Karpas-422 (cell line): ENCODE results near the gene NPIPB2. TPM values are rescaled to one million over a fixed set of nuclear protein-coding genes. Genes with fewer than 3 reads are reported as not detected.
"Not testable (repeated sequence)": the region's sequence is repeated elsewhere in the genome, so short reads cannot be mapped to it uniquely, and the experiment has no call there.

ENCODE experiments used
- DNase-seq: peaks from one replicate; pipeline ENCODE4 v3.0.0-alpha.2; 2015
- H2AFZ ChIP-seq: fragments of 200-600 bp; sonication (generic); 2 replicates; pipeline ENCODE4 v1.6.1; 2014; ENCODE audit warnings: antibody characterized with exemption, low read length, mixed read lengths
- H3K27ac ChIP-seq: fragments of 200-600 bp; sonication (generic); 2 replicates; pipeline ENCODE4 v1.5.1; 2014; ENCODE audit warnings: mild to moderate bottlenecking, low read length, moderate library complexity
- H3K27me3 ChIP-seq: fragments of 200-600 bp; sonication (generic); 2 replicates; pipeline ENCODE4 v1.6.1; 2014; ENCODE audit warnings: low read length, mixed read lengths
- H3K36me3 ChIP-seq: fragments of 200-600 bp; sonication (generic); 2 replicates; pipeline ENCODE4 v1.6.1; 2014; ENCODE audit warnings: low read length, mixed read lengths; ENCODE audit not compliant: insufficient read depth
- H3K4me1 ChIP-seq: fragments of 200-600 bp; sonication (generic); 2 replicates; pipeline ENCODE4 v1.6.1; 2014; ENCODE audit warnings: mild to moderate bottlenecking, low read length, mixed read lengths
- H3K4me2 ChIP-seq: fragments of 200-600 bp; sonication (generic); 2 replicates; pipeline ENCODE4 v1.6.1; 2014; ENCODE audit warnings: low read length, low read depth, mild to moderate bottlenecking; ENCODE audit not compliant: poor library complexity, severe bottlenecking
- H3K4me3 ChIP-seq: fragments of 200-600 bp; sonication (generic); 2 replicates; pipeline ENCODE4 v1.5.1; 2014; ENCODE audit warnings: mild to moderate bottlenecking, antibody characterized with exemption, low read length, mixed read lengths
- H3K79me2 ChIP-seq: fragments of 200-600 bp; sonication (generic); 2 replicates; pipeline ENCODE4 v1.6.1; 2014; ENCODE audit warnings: mild to moderate bottlenecking, low read length, mixed read lengths
- H3K9ac ChIP-seq: fragments of 200-600 bp; sonication (generic); 2 replicates; pipeline ENCODE4 v1.6.0; 2014; ENCODE audit warnings: low read length
- H3K9me2 ChIP-seq: fragments of 200-600 bp; sonication (generic), shearing (Covaris generic); replicated peaks from 2 replicates; pipeline ENCODE4 v1.6.0; 2014; ENCODE audit warnings: mild to moderate bottlenecking, low read length, moderate library complexity; ENCODE audit not compliant: insufficient read depth
- H3K9me3 ChIP-seq: fragments of 300-700, 200-600 bp; sonication (generic); 2 replicates; pipeline ENCODE4 v1.6.1; 2014; ENCODE audit warnings: low read length, mixed read lengths
- H4K20me1 ChIP-seq: fragments of 200-600 bp; sonication (generic); 2 replicates; pipeline ENCODE4 v1.6.1; 2014; ENCODE audit warnings: mild to moderate bottlenecking, antibody characterized with exemption, low read length, low read depth; ENCODE audit not compliant: insufficient read depth
- total RNA-seq: library from RNA; depleted of rRNA; stranded (reverse); fragments of >200 nt; shearing (Covaris generic); gene quantifications from 2 replicates; pipeline ENCODE4 v1.2.3, GENCODE V29; 2014; ENCODE audit warnings: low replicate concordance

Gene NPIPB2
- total RNA-seq, 1 experiment from 2014 or later, result 17.6 TPM

DNA sequence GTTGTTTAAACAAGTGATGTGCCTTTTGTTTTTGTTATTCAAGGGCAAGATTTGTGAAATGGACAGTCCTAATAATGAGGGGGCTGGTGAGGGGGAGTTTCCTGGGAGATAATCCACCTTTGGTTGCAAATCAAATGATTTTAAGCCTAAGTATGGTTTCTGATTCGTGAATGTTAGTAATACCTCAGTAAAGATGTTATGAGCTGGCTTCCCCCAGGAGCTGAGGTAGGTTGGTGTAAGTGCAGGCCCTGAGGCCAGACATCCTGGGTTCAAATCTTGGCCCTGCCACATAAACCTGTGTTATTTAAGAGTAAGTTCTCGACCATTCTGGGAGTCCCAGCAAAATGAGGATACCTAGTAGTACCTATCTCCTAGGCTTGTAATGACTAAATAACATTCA, 36.2 kb upstream of the NPIPB2 start:
- peaks cover 57% of the 10 kb centered on the region for H3K79me2 ChIP-seq
- peaks cover 53% of the 10 kb centered on the region for H3K4me1 ChIP-seq
- no peaks in the 10 kb centered on the region for H3K9me3 ChIP-seq
- peak overlapping the region; percentile 99 for H3K4me3 ChIP-seq
- peaks cover 2% of the 10 kb centered on the region; the same call in 1 of the 2 replicates for H3K36me3 ChIP-seq
- H3K27ac ChIP-seq, result peak overlapping the region; percentile 1; the same call in 1 of the 2 replicates
- H4K20me1 ChIP-seq, result no peaks in the 10 kb centered on the region
- DNase-seq, result peak; percentile 60
- H3K27me3 ChIP-seq, result no peaks in the 10 kb centered on the region
- peak overlapping the region; percentile 92 for H3K4me2 ChIP-seq
- H3K9ac ChIP-seq, result peak overlapping the region; percentile 88
- H3K9me2 ChIP-seq, result no peaks in the 10 kb centered on the region
- H2AFZ ChIP-seq, result no peak overlapping the region

DNA sequence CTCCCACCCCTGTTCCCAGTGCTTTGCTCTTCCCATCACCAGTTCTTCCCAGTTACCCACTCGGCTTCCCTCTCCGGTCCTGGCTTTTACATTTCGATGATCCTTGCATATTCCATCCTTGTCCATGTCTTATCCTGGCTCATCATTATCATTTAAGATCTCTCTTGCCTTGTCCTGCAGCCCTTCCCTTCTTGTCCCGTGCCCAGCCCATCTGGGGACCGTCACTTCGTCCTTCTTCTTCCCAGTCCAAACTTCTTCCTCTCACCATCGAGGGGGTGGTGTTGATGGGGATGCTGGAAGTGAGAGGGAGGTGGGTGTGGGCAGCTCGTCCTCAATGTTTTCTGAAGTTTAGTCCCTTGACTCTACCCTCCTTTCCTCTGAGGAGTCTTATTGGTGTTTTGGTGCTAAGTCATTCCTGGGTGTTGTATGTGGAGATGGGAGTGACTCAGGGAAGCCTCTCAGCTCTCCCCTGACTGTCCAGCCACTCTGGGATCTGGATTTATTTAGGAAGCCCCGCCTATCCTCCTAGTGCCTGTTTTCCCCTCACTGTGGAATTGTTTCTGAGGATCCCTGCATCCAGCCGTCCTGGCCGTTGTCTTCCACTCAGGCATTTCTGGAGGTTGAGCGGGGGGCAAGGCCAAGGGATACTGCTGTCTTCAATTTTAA, 35.7 kb upstream of the NPIPB2 start:
- no peaks in the 10 kb centered on the region for H4K20me1 ChIP-seq
- H3K27me3 ChIP-seq, result no peaks in the 10 kb centered on the region
- H3K79me2 ChIP-seq, result peaks cover 57% of the 10 kb centered on the region
- no peak overlapping the region for H2AFZ ChIP-seq
- no peak for DNase-seq
- peak overlapping the region; percentile 11; the same call in 1 of the 2 replicates for H3K27ac ChIP-seq
- peaks cover 53% of the 10 kb centered on the region for H3K4me1 ChIP-seq
- H3K4me2 ChIP-seq, result peak overlapping the region; percentile 92
- H3K4me3 ChIP-seq, result peak overlapping the region; percentile 99
- H3K36me3 ChIP-seq, result peaks cover 2% of the 10 kb centered on the region; the same call in 1 of the 2 replicates
- no peaks in the 10 kb centered on the region for H3K9me2 ChIP-seq
- H3K9me3 ChIP-seq, result no peaks in the 10 kb centered on the region
- H3K9ac ChIP-seq, result peak overlapping the region; percentile 88

DNA sequence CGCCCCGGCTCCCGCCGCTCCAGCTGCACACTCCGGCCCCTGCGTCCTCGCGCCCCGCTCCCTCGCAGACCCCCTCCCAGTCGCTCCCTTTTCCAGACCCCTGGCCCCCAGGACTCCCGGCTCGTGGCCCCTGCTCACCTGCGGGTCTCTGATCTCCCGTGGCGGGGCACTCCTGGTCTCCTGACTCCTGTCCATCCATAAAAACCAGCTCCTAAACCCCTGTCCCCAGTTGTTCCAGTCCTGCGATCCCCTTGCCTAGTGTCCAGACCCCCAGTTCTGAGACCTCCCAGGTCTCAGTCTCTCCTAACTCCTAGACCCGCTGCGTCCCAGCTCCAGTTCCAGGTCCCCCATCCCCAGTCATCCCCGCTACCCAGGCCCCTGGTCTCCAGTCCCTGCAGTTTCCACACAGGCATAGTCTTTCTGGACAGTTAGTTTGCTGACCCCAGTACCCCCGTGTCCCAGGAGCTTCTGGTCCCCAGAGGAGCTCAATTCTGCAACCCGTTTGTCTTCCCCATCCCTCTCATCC, 35.1 kb upstream of the NPIPB2 start:
- peak overlapping the region; percentile 88 for H3K9ac ChIP-seq
- peak overlapping the region; percentile 92 for H3K4me2 ChIP-seq
- no peak for DNase-seq
- H3K4me1 ChIP-seq, result peaks cover 51% of the 10 kb centered on the region
- no peaks in the 10 kb centered on the region for H4K20me1 ChIP-seq
- H3K4me3 ChIP-seq, result peak overlapping the region; percentile 99
- peak overlapping the region; percentile 11; the same call in 1 of the 2 replicates for H3K27ac ChIP-seq
- H3K27me3 ChIP-seq, result no peaks in the 10 kb centered on the region
- no peaks in the 10 kb centered on the region for H3K9me2 ChIP-seq
- H3K36me3 ChIP-seq, result peaks cover 2% of the 10 kb centered on the region; the same call in 1 of the 2 replicates
- H3K9me3 ChIP-seq, result no peaks in the 10 kb centered on the region
- H2AFZ ChIP-seq, result no peak overlapping the region
- H3K79me2 ChIP-seq, result peaks cover 54% of the 10 kb centered on the region

DNA sequence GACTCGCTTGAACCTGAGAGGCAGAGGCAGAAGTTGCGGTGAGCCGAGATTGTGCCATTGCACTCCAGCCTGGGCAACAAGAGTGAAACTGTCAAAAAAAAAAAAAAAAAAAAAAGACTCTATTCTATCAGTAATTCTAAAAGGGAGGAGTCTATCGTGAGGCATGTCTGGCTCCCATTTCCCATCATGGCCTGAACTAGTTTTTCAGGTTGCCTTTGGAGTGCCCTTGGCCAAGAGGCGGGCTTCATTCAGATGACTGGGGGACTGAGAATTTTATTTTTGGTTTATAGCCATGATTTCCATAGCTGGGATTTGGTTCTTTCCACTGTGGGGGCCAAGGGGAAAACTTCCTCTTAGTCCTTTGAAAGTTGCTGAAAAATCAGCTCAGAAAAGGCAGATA, 31.2 kb upstream of the NPIPB2 start:
- Histone ChIP-seq H3K9ac (no peak overlapping the region), H3K27ac (no peak overlapping the region), H3K4me3 (no peak overlapping the region), H2AFZ (no peak overlapping the region), H3K9me3 (no peaks in the 10 kb centered on the region), H4K20me1 (no peaks in the 10 kb centered on the region), H3K4me2 (no peak overlapping the region), H3K79me2 (peaks cover 25% of the 10 kb centered on the region), H3K4me1 (peaks cover 17% of the 10 kb centered on the region), H3K36me3 (peaks cover 2% of the 10 kb centered on the region; the same call in 1 of the 2 replicates), H3K27me3 (no peaks in the 10 kb centered on the region), H3K9me2 (no peaks in the 10 kb centered on the region)
- no peak for DNase-seq

DNA sequence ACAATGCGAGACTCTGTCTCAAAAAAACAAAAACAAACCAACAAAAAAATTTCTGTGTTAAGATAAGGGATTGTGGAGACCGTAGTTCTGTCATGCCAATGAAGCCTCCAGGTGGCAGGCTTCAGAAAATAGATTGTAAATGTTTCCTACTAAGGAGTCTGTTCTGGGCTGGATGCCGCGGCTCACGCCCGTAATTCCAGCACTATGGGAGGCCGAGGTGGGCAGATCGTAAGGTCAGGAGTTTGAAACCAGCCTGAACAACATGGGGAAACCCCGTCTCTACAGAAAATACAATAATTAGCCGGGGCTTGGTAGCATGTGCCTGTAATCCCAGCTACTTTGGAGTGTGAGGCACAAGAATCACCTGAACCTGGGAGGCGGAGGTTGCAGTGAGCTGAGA, 30.3 kb upstream of the NPIPB2 start:
- Histone ChIP-seq H3K36me3 (peaks cover 2% of the 10 kb centered on the region; the same call in 1 of the 2 replicates), H2AFZ (no peak overlapping the region), H3K27me3 (no peaks in the 10 kb centered on the region), H3K9ac (no peak overlapping the region), H3K4me2 (no peak overlapping the region), H3K79me2 (peaks cover 16% of the 10 kb centered on the region), H3K4me1 (peaks cover 15% of the 10 kb centered on the region), H3K4me3 (no peak overlapping the region), H4K20me1 (no peaks in the 10 kb centered on the region), H3K27ac (no peak overlapping the region), H3K9me2 (no peaks in the 10 kb centered on the region), H3K9me3 (no peaks in the 10 kb centered on the region)
- DNase-seq, result no peak

DNA sequence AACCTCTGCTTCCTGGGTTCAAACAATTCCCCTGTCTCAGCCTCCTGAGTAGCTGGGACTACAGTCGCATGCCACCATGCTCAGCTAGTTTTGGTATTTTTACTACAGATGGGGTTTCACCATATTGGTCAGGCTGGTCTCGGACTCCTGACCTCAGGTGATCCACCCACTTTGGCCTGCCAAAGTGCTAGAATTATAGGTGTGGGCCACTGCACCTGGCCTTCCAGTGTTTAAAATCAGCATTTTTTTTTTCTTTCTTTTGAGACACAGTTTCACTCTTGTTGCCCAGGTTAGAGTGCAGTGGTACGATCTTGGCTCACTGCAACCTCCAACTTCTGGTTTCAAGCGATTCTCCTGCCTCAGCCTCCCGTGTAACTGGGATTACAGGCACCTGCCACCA, 28.4 kb upstream of the NPIPB2 start:
- not testable (repeated sequence) for H2AFZ ChIP-seq, H3K36me3 ChIP-seq, H3K9ac ChIP-seq, H4K20me1 ChIP-seq, H3K4me2 ChIP-seq, H3K27ac ChIP-seq, H3K9me2 ChIP-seq, DNase-seq, H3K9me3 ChIP-seq, H3K79me2 ChIP-seq, H3K4me3 ChIP-seq, H3K27me3 ChIP-seq
- peaks cover 26% of the 10 kb centered on the region for H3K4me1 ChIP-seq

DNA sequence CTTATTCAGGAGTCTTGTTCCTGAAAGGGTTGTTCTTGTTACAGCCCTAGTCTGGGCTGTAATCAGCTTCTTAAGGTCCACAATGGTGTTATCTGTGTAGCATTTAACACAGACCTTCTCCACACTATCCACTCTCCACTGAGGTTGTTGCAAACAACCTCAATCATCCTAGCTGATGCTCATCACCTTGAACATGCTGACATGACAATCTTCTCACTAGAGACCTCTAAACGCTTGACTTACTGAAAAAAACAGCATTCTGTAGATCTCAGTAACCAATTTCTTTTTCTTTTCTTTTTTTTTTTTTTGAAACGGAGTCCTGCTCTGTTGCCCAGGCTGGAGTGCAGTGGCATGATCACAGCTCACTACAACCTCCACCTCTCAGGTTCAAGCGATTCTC, 26.7 kb upstream of the NPIPB2 start:
- Histone ChIP-seq H3K4me3 (no peak overlapping the region), H3K27me3 (no peaks in the 10 kb centered on the region), H3K27ac (no peak overlapping the region), H3K9ac (no peak overlapping the region), H3K9me2 (no peaks in the 10 kb centered on the region), H3K4me2 (no peak overlapping the region), H3K9me3 (no peaks in the 10 kb centered on the region), H3K36me3 (no peaks in the 10 kb centered on the region), H2AFZ (no peak overlapping the region), H4K20me1 (no peaks in the 10 kb centered on the region), H3K79me2 (no peaks in the 10 kb centered on the region), H3K4me1 (peaks cover 42% of the 10 kb centered on the region)
- DNase-seq, result no peak

DNA sequence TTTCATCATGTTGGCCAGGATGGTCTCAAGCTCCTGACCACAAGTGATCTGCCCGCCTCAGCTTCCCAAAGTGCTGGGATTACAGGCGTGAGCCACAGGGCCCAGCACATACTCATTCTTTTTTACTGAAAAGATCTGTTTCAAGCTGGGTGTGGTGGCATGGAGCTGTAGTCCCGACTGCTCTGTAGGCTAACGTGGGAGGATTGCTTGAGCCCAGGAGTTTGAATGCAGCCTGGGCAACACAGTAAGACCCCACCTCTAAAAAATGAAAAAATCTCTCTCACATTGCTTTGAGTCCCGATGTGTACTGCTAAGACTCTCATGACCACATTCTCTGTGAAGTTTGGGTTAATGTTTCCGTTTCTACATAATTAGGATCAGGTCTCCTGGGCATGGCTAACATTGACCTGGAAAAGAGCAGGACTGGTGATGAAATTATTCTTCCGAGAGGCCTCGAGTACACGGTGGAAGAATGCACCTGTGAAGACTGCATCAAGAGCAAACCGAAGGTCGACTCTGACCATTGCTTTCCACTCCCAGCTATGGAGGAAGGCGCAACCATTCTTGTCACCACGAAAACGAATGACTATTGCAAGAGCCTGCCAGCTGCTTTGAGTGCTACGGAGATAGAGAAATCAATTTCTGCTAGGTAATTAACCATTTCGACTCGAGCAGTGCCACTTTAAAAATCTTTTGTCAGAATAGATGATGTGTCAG, 25.5 kb upstream of the NPIPB2 start:
- no peaks in the 10 kb centered on the region for H3K36me3 ChIP-seq
- peaks cover 52% of the 10 kb centered on the region for H3K4me1 ChIP-seq
- peak overlapping the region; percentile 85 for H3K27ac ChIP-seq
- no peak overlapping the region for H3K4me2 ChIP-seq
- H4K20me1 ChIP-seq, result no peaks in the 10 kb centered on the region
- no peaks in the 10 kb centered on the region for H3K9me3 ChIP-seq
- H3K79me2 ChIP-seq, result no peaks in the 10 kb centered on the region
- H2AFZ ChIP-seq, result no peak overlapping the region
- no peak overlapping the region for H3K4me3 ChIP-seq
- no peak for DNase-seq
- H3K9me2 ChIP-seq, result no peaks in the 10 kb centered on the region
- H3K9ac ChIP-seq, result no peak overlapping the region
- H3K27me3 ChIP-seq, result no peaks in the 10 kb centered on the region
